Mammary epithelial cell (primary cell): ENCODE measurements around the gene EXD1.

Experiments used
- CTCF ChIP-seq, 2 donors: IDR thresholded peaks in 1 of 2; conservative IDR thresholded peaks in 1 of 2; 2 replicates each; pipeline ENCODE4 v1.5.1; 2011 to 2012; ENCODE audit warnings: inconsistent platforms in 2 of 2, low read length in 2 of 2, mild to moderate bottlenecking in 2 of 2, control low read depth in 1 of 2, low read depth in 1 of 2; ENCODE audit not compliant: insufficient read depth in 1 of 2; ENCODE audit errors: extremely low read depth in 1 of 2
- EZH2 ChIP-seq: IDR thresholded peaks from 2 replicates; pipeline ENCODE4 v1.6.1; 2012; ENCODE audit warnings: low read length, inconsistent platforms, borderline replicate concordance

DNA sequence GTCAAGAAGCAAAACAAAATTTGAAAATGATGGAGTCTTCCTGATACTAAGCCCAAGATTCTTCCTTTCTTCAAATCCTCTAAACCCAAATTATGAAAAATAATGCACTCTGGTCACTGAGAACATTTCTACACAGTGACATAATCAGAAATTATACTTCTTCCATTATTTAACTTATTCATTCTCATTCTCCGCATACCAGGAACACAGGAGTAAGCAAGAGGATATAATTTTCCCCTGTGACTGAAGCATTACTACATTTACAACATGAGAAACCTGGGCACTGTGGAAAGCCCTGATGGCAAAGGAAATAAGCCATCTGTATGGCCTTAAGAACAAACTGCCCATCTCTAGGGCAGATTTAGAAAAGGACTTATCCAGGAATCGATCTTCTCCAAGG lies 47.0 kb downstream of the EXD1 start:
- no peak for TF ChIP-seq CTCF (conservative IDR thresholded peaks at IDR 0.05 in 1 of 2, IDR thresholded peaks at IDR 0.05 in 1 of 2; ENCODE audit: extremely low read depth in 1 of 2, insufficient read depth in 1 of 2, low read depth in 1 of 2, low read length in 2 of 2)
- TF ChIP-seq EZH2 = no peak
